ENCODE results near the gene ARMC2. TPM values are rescaled to one million over a fixed set of nuclear protein-coding genes. Genes with fewer than 3 reads are reported as not detected.

Gene ARMC2
- total RNA-seq, 1 donor from 2014 or later = 10.1 TPM

GRCh38 chr6:109009962-109010704, 161.9 kb downstream of the ARMC2 start:
- Mint-ChIP-seq H3K4me3 (peak overlapping the region; percentile 94), H3K27me3 (ENCODE audit: low read depth) (peaks cover 21% of the 10 kb centered on the region), H3K36me3 (ENCODE audit: low read depth) (no peaks in the 10 kb centered on the region), H3K4me1 (peaks cover 18% of the 10 kb centered on the region), H3K9me3 (no peaks in the 10 kb centered on the region), H3K27ac (ENCODE audit: unreplicated experiment) (no peak overlapping the region)
- no peak for DNase-seq (ENCODE audit: low read depth, low spot score)
- TF ChIP-seq, protein P1, sequence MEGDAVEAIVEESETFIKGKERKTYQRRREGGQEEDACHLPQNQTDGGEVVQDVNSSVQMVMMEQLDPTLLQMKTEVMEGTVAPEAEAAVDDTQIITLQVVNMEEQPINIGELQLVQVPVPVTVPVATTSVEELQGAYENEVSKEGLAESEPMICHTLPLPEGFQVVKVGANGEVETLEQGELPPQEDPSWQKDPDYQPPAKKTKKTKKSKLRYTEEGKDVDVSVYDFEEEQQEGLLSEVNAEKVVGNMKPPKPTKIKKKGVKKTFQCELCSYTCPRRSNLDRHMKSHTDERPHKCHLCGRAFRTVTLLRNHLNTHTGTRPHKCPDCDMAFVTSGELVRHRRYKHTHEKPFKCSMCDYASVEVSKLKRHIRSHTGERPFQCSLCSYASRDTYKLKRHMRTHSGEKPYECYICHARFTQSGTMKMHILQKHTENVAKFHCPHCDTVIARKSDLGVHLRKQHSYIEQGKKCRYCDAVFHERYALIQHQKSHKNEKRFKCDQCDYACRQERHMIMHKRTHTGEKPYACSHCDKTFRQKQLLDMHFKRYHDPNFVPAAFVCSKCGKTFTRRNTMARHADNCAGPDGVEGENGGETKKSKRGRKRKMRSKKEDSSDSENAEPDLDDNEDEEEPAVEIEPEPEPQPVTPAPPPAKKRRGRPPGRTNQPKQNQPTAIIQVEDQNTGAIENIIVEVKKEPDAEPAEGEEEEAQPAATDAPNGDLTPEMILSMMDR (conservative IDR thresholded peaks at IDR 0.05) = no peak

- H3K4me1 Mint-ChIP-seq = peaks cover 22% of the 10 kb centered on the region
- H3K27me3 Mint-ChIP-seq (ENCODE audit: low read depth) = peaks cover 21% of the 10 kb centered on the region
- H3K27ac Mint-ChIP-seq (ENCODE audit: unreplicated experiment) = no peak overlapping the region
- no peaks in the 10 kb centered on the region for H3K9me3 Mint-ChIP-seq
- H3K36me3 Mint-ChIP-seq (ENCODE audit: low read depth) = no peaks in the 10 kb centered on the region
- TF ChIP-seq, protein P1 (conservative IDR thresholded peaks at IDR 0.05) = no peak
- peak overlapping the region; percentile 94 for H3K4me3 Mint-ChIP-seq
- no peak for DNase-seq (ENCODE audit: low read depth, low spot score)
These were observed 162.5 kb downstream of the ARMC2 start for GRCh38 chr6:109010705-109011102.

DNA sequence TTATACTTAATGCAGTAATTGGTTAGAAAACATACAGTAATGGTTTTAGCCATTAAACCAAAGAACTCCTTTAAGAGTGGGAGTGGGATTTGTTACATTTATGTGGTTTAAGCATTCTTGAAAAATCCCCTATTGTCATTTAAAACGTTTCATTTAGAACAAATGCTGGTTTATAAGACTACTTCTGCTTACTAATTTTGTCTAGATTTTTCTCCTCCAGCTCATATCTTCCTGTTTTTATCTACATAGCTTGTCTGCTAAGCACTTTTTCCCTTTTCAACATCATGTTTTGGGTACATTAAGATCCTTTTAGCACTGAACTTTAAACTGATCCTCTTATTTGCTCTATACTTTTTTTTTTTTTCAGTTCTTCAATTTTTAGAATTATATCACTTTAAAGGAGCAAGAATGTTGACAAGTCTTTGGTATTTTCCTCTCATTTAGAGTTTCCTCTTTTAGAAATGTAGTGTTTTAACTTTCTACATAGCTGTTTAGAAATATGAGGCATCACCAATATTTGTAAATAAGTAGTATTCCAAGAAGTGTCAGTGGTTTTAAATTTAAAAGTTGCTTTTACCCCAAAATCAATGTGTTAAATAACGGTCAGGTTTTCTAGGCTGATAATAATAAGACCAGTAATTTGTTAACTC, 165.6 kb downstream of the ARMC2 start:
- H3K27me3 Mint-ChIP-seq (ENCODE audit: low read depth) = peaks cover 7% of the 10 kb centered on the region
- no peaks in the 10 kb centered on the region for H3K9me3 Mint-ChIP-seq
- no peak for DNase-seq (ENCODE audit: low read depth, low spot score)
- H3K4me3 Mint-ChIP-seq = peak overlapping the region; percentile 6
- no peaks in the 10 kb centered on the region for H3K36me3 Mint-ChIP-seq (ENCODE audit: low read depth)
- H3K4me1 Mint-ChIP-seq = peaks cover 15% of the 10 kb centered on the region
- TF ChIP-seq, protein P1 (conservative IDR thresholded peaks at IDR 0.05) = no peak
- H3K27ac Mint-ChIP-seq (ENCODE audit: unreplicated experiment) = no peak overlapping the region

DNA sequence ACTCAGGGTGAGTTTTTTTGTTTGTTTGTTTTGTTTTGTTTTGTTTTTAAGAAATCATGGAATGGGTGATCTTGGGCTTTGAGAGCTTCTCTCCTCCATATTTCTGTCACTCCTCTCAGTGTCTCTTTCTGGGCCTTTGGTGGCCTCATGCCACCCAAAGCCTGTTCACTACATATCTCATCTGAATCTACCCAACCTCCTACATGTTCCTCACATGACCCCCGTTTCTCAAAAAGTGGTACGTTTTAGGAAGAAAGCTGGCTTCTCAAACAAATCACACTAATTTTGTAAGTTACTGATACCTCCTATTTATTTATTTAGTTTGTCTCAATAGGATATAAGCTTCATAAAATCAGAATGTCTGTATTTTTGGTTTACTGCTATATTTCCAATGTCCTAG, 166.4 kb downstream of the ARMC2 start:
- DNase-seq (ENCODE audit: low read depth, low spot score) = no peak
- TF ChIP-seq, protein P1 (conservative IDR thresholded peaks at IDR 0.05) = no peak
- Mint-ChIP-seq H3K27ac (ENCODE audit: unreplicated experiment) (no peak overlapping the region), H3K4me3 (no peak overlapping the region), H3K27me3 (ENCODE audit: low read depth) (peaks cover 6% of the 10 kb centered on the region), H3K36me3 (ENCODE audit: low read depth) (no peaks in the 10 kb centered on the region), H3K4me1 (peaks cover 12% of the 10 kb centered on the region), H3K9me3 (no peaks in the 10 kb centered on the region)

GRCh38 chr6:109015176-109015575, 167.0 kb downstream of the ARMC2 start:
- DNase-seq (ENCODE audit: low read depth, low spot score) = no peak
- Mint-ChIP-seq H3K27me3 (ENCODE audit: low read depth) (peaks cover under 1% of the 10 kb centered on the region), H3K27ac (ENCODE audit: unreplicated experiment) (no peak overlapping the region), H3K4me3 (no peak overlapping the region), H3K36me3 (ENCODE audit: low read depth) (no peaks in the 10 kb centered on the region), H3K9me3 (no peaks in the 10 kb centered on the region), H3K4me1 (peaks cover 6% of the 10 kb centered on the region)
- TF ChIP-seq, protein P1 (conservative IDR thresholded peaks at IDR 0.05) = no peak

Data from neural crest cell (in vitro differentiated cells).